ENCODE results near the gene ZSCAN21. TPM values are rescaled to one million over a fixed set of nuclear protein-coding genes. Genes with fewer than 3 reads are reported as not detected.

Gene ZSCAN21
- total and polyA plus RNA-seq, 2 of the 4 experiments (the other 2 are of a cell fraction), result 11.5 to 13.3 TPM

Small RNA genes within 50 kb of the gene (microRNA-seq; reads per million reads assigned to microRNA genes)
- gene MIR106B (ENCODE audit: insufficient read depth in 1 of 2, insufficient read length in 1 of 2, unreplicated experiment in 1 of 2) (1,820 to 9,724 reads per million in 2 experiments), gene MIR25 (ENCODE audit: insufficient read depth in 1 of 2, insufficient read length in 1 of 2, unreplicated experiment in 1 of 2) (221 to 3,645 reads per million in 2 experiments), gene MIR93 (ENCODE audit: insufficient read depth in 1 of 2, insufficient read length in 1 of 2, unreplicated experiment in 1 of 2) (1,754 to 40,429 reads per million in 2 experiments)

Small RNA genes within 50 kb of the gene (small RNA-seq; reads per million reads assigned to genes)
- gene MIR106B (146 to 64,679 (median 19,769) reads per million in 5 experiments), gene MIR25 (26.3 to 31,501 (median 3,468) reads per million in 5 experiments), gene MIR93 (401 to 57,385 (median 23,255) reads per million in 5 experiments)

Other genes with a start within 250 kb of the ZSCAN21 start
- not detected in 2 replicates for gene CYP3A43, start 221.8 kb upstream of the ZSCAN21 start, total RNA-seq (2012; rRNA removed)
- not detected in 2 replicates for gene CYP3A43, start 221.8 kb upstream of the ZSCAN21 start, polyA plus RNA-seq (2012; rRNA removed)
- gene OR2AE1, start 172.7 kb upstream of the ZSCAN21 start, total RNA-seq (2012; rRNA removed), result 0.18 TPM in 1 of 2 replicates, not detected in the other
- 0.17 TPM in 1 of 2 replicates, not detected in the other for gene OR2AE1, start 172.7 kb upstream of the ZSCAN21 start, polyA plus RNA-seq (2012; rRNA removed)
- 10.6 and 15.3 TPM in 2 replicates for gene TRIM4, start 130.2 kb upstream of the ZSCAN21 start, total RNA-seq (2012; rRNA removed)
- 11.5 and 13.4 TPM in 2 replicates for gene TRIM4, start 130.2 kb upstream of the ZSCAN21 start, polyA plus RNA-seq (2012; rRNA removed)
- gene GJC3, start 120.2 kb upstream of the ZSCAN21 start, total RNA-seq (2012; rRNA removed), result not detected in 2 replicates
- not detected in 2 replicates for gene GJC3, start 120.2 kb upstream of the ZSCAN21 start, polyA plus RNA-seq (2012; rRNA removed)
- not detected in 2 replicates for gene AZGP1, start 73.7 kb upstream of the ZSCAN21 start, total RNA-seq (2012; rRNA removed)
- not detected in 2 replicates for gene AZGP1, start 73.7 kb upstream of the ZSCAN21 start, polyA plus RNA-seq (2012; rRNA removed)
- gene ZKSCAN1, start 34.2 kb upstream of the ZSCAN21 start, total RNA-seq (2012; rRNA removed), result 30.3 and 40.7 TPM in 2 replicates
- 10.8 and 13.7 TPM in 2 replicates for gene ZKSCAN1, start 34.2 kb upstream of the ZSCAN21 start, polyA plus RNA-seq (2012; rRNA removed)
- 30.8 and 33.1 TPM in 2 replicates for gene ZNF3, start 31.9 kb downstream of the ZSCAN21 start, total RNA-seq (2012; rRNA removed)
- 20.4 and 24.8 TPM in 2 replicates for gene ZNF3, start 31.9 kb downstream of the ZSCAN21 start, polyA plus RNA-seq (2012; rRNA removed)
- 158 and 185 TPM in 2 replicates for gene COPS6, start 39.2 kb downstream of the ZSCAN21 start, total RNA-seq (2012; rRNA removed)
- gene COPS6, start 39.2 kb downstream of the ZSCAN21 start, polyA plus RNA-seq (2012; rRNA removed), result 303 and 325 TPM in 2 replicates
- gene MCM7, start 51.6 kb downstream of the ZSCAN21 start, total RNA-seq (2012; rRNA removed), result 130 and 137 TPM in 2 replicates
- gene MCM7, start 51.6 kb downstream of the ZSCAN21 start, polyA plus RNA-seq (2012; rRNA removed), result 104 and 119 TPM in 2 replicates
- gene AP4M1, start 51.9 kb downstream of the ZSCAN21 start, total RNA-seq (2012; rRNA removed), result 18.6 and 21.1 TPM in 2 replicates
- 20.5 and 21.4 TPM in 2 replicates for gene AP4M1, start 51.9 kb downstream of the ZSCAN21 start, polyA plus RNA-seq (2012; rRNA removed)
- 11.3 and 14.4 TPM in 2 replicates for gene TAF6, start 69.6 kb downstream of the ZSCAN21 start, total RNA-seq (2012; rRNA removed)
- gene TAF6, start 69.6 kb downstream of the ZSCAN21 start, polyA plus RNA-seq (2012; rRNA removed), result 55.3 and 56.5 TPM in 2 replicates
- 13.3 and 20.0 TPM in 2 replicates for gene CNPY4, start 69.9 kb downstream of the ZSCAN21 start, total RNA-seq (2012; rRNA removed)
- 18.1 and 21.9 TPM in 2 replicates for gene CNPY4, start 69.9 kb downstream of the ZSCAN21 start, polyA plus RNA-seq (2012; rRNA removed)
- 0.56 and 0.72 TPM in 2 replicates for gene MBLAC1, start 77.2 kb downstream of the ZSCAN21 start, total RNA-seq (2012; rRNA removed)
- 1.4 and 1.6 TPM in 2 replicates for gene MBLAC1, start 77.2 kb downstream of the ZSCAN21 start, polyA plus RNA-seq (2012; rRNA removed)
- gene LAMTOR4, start 99.1 kb downstream of the ZSCAN21 start, total RNA-seq (2012; rRNA removed), result 131 and 134 TPM in 2 replicates
- 268 and 289 TPM in 2 replicates for gene LAMTOR4, start 99.1 kb downstream of the ZSCAN21 start, polyA plus RNA-seq (2012; rRNA removed)
- 4.4 and 4.5 TPM in 2 replicates for gene TRAPPC14, start 108.9 kb downstream of the ZSCAN21 start, total RNA-seq (2012; rRNA removed)
- gene TRAPPC14, start 108.9 kb downstream of the ZSCAN21 start, polyA plus RNA-seq (2012; rRNA removed), result 14.1 and 15.9 TPM in 2 replicates
- 0.90 and 1.1 TPM in 2 replicates for gene GAL3ST4, start 118.8 kb downstream of the ZSCAN21 start, total RNA-seq (2012; rRNA removed)
- 7.3 and 8.5 TPM in 2 replicates for gene GAL3ST4, start 118.8 kb downstream of the ZSCAN21 start, polyA plus RNA-seq (2012; rRNA removed)
- gene GPC2, start 127.6 kb downstream of the ZSCAN21 start, total RNA-seq (2012; rRNA removed), result 1.4 and 1.8 TPM in 2 replicates
- gene GPC2, start 127.6 kb downstream of the ZSCAN21 start, polyA plus RNA-seq (2012; rRNA removed), result 5.7 and 6.0 TPM in 2 replicates
- 0.28 and 0.36 TPM in 2 replicates for gene STAG3, start 128.1 kb downstream of the ZSCAN21 start, total RNA-seq (2012; rRNA removed)
- 0.47 and 0.65 TPM in 2 replicates for gene STAG3, start 128.1 kb downstream of the ZSCAN21 start, polyA plus RNA-seq (2012; rRNA removed)
- not detected in 2 replicates for gene PVRIG, start 170.2 kb downstream of the ZSCAN21 start, total RNA-seq (2012; rRNA removed)
- gene PVRIG, start 170.2 kb downstream of the ZSCAN21 start, polyA plus RNA-seq (2012; rRNA removed), result not detected in 2 replicates

Data from IMR-90 (cell line).